AG04450 (cell line): ENCODE measurements around the gene NCSTN. TPM values are rescaled to one million over a fixed set of nuclear protein-coding genes. Genes with fewer than 3 reads are reported as not detected.

Experiments used
- CTCF ChIA-PET: fragments of 300-600, 350-600 bp; formaldehyde crosslinking; extraction: SDS; loops from one replicate; lab custom pipeline; 2022; ENCODE audit warnings: antibody characterized with exemption, inconsistent platforms; lab: Charles Lee
- POLR2A ChIA-PET: fragments of 350-600 bp; formaldehyde crosslinking; extraction: SDS; loops from one replicate; lab custom pipeline; 2021; ENCODE audit warnings: antibody characterized with exemption, inconsistent platforms; lab: Yijun Ruan, JAX
- DNase-seq: peaks from one replicate; pipeline ENCODE4 v3.0.0-alpha.2; 2011; ENCODE audit warnings: low read depth, low spot score
- H3K27ac ChIP-seq: one replicate; pipeline ENCODE4 v1.5.1; 2012; ENCODE audit warnings: low read depth, low read length, control low read depth
- H3K27me3 ChIP-seq: one replicate; pipeline ENCODE4 v1.6.0; 2012; ENCODE audit warnings: low read length; ENCODE audit not compliant: control insufficient read depth, insufficient read depth
- H3K4me3 ChIP-seq: 2 replicates; pipeline ENCODE4 v1.5.1; 2011; ENCODE audit warnings: mild to moderate bottlenecking, low read depth, low read length, control low read depth
- H3K9me3 ChIP-seq: 2 replicates; pipeline ENCODE4 v1.5.1; 2012; ENCODE audit warnings: low read length; ENCODE audit not compliant: control insufficient read depth, insufficient read depth
- CTCF ChIP-seq: IDR thresholded peaks from 2 replicates; pipeline ENCODE4 v1.5.1; 2011; ENCODE audit warnings: low read depth, low read length, control low read depth, inconsistent platforms
- polyA plus RNA-seq: library from polyadenylated mRNA; depleted of rRNA; stranded (reverse); fragments of >200 nt; gene quantifications from 2 replicates; pipeline ENCODE4 v1.2.3, GENCODE V29; 2011

NCSTN gene
- polyA plus RNA-seq, 1 experiment = 189 TPM

- no peak overlapping the region for H3K27ac ChIP-seq
- POLR2A ChIA-PET = no interaction called here
- TF ChIP-seq CTCF = no peak
- CTCF ChIA-PET = interaction anchor here (1.1 to 6.3 kb wide), 3 partner anchors 34 to 132 kb away, joined by 3 to 33 read pairs (median 4); no protein-coding TSS in a partner anchor
- H3K4me3 ChIP-seq = no peak overlapping the region
- no peak for DNase-seq
- H3K9me3 ChIP-seq = no peaks in the 10 kb centered on the region
- no peaks in the 10 kb centered on the region for H3K27me3 ChIP-seq
Measured at GRCh38 chr1:160325252-160325651, 17.9 kb upstream of the NCSTN start.

GRCh38 chr1:160326418-160326817 lies 16.8 kb upstream of the NCSTN start:
- TF ChIP-seq CTCF = no peak
- POLR2A ChIA-PET = no interaction called here
- DNase-seq = no peak
- Histone ChIP-seq H3K27ac (no peak overlapping the region), H3K27me3 (no peaks in the 10 kb centered on the region), H3K4me3 (no peak overlapping the region), H3K9me3 (no peaks in the 10 kb centered on the region)
- CTCF ChIA-PET = interaction anchor here (6.3 kb wide), 1 partner anchor 35 kb away, joined by 33 read pairs; no protein-coding TSS in a partner anchor

GRCh38 chr1:160328184-160328583 lies 15.0 kb upstream of the NCSTN start:
- ChIA-PET CTCF (interaction anchor here (1.3 to 3.3 kb wide), 3 partner anchors 11 to 135 kb away, joined by 3 to 20 read pairs (median 6); no protein-coding TSS in a partner anchor), POLR2A (no interaction called here)
- no peak for DNase-seq
- H3K4me3 ChIP-seq = no peak overlapping the region
- TF ChIP-seq CTCF = no peak
- H3K27ac ChIP-seq = no peak overlapping the region
- no peaks in the 10 kb centered on the region for H3K9me3 ChIP-seq
- no peaks in the 10 kb centered on the region for H3K27me3 ChIP-seq

GRCh38 chr1:160330119-160330518 lies 13.1 kb upstream of the NCSTN start:
- ChIA-PET CTCF (interaction anchor here (1.3 to 3.3 kb wide), 2 partner anchors 38 to 47 kb away, joined by 4 to 20 read pairs; no protein-coding TSS in a partner anchor), POLR2A (interaction anchor here (0.7 kb wide), 2 partner anchors 13 to 107 kb away, joined by 3 to 4 read pairs; no protein-coding TSS in a partner anchor)
- no peak for DNase-seq
- Histone ChIP-seq H3K27me3 (no peaks in the 10 kb centered on the region), H3K27ac (no peak overlapping the region), H3K9me3 (no peaks in the 10 kb centered on the region), H3K4me3 (no peak overlapping the region)
- no peak for TF ChIP-seq CTCF

GRCh38 chr1:160332516-160332915 lies 10.7 kb upstream of the NCSTN start:
- no peak for TF ChIP-seq CTCF
- DNase-seq = no peak
- H3K27ac ChIP-seq = no peak overlapping the region
- POLR2A ChIA-PET = interaction anchor here (1.0 kb wide), 1 partner anchor 48 kb away, joined by 3 read pairs; the partner anchor contains the start of gene PEX19
- no peaks in the 10 kb centered on the region for H3K9me3 ChIP-seq
- no peak overlapping the region for H3K4me3 ChIP-seq
- CTCF ChIA-PET = interaction anchor here (0.6 to 4.1 kb wide), 3 partner anchors 41 to 225 kb away, joined by 3 to 32 read pairs (median 3); no protein-coding TSS in a partner anchor
- no peaks in the 10 kb centered on the region for H3K27me3 ChIP-seq
